ENCODE measurements around the gene KCNMA1. TPM values are rescaled to one million over a fixed set of nuclear protein-coding genes. Genes with fewer than 3 reads are reported as not detected.

Gene KCNMA1
- total and polyA plus RNA-seq, 2 donors (not counting 1 experiment from before 2014, with no cell fraction given): 0.82 to 3.1 TPM

DNA sequence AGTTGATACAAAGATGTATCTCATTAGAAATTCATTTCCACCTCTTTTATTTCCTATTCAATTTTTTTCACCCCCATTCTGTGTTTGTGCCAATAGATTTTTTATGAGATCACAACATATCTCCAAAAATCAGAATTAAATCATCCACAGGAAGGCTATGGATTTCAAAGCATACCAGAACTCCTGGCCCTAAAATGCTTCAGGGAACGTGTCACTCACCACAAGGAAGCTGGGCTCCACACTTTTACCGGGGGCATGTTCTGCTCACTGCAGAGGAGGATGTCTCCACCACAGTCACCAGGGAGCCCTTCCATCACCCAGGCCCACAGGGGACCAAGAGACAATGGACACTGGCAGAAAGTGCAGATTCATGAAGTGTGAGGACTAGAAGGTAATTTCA is 456.8 kb downstream of the KCNMA1 start:
- Mint-ChIP-seq H3K27ac (no peak overlapping the region), H3K27me3 (peaks cover 10% of the 10 kb centered on the region), H3K4me1 (peaks cover 2% of the 10 kb centered on the region), H3K4me3 (no peak overlapping the region), H3K9me3 (ENCODE audit: insufficient read depth) (no peaks in the 10 kb centered on the region)
- Histone ChIP-seq H3K4me1 (ENCODE audit: control insufficient read depth in 2 of 2, insufficient read depth in 2 of 2, low read length in 2 of 2) (peaks cover 0 to 6% of the 10 kb centered on the region in 2 donors), H3K4me3 (ENCODE audit: control extremely low read depth in 1 of 5, extremely low read depth in 1 of 5, insufficient read depth in 1 of 5, low read depth in 2 of 5, low read length in 4 of 5) (no peak overlapping the region), H3K36me3 (replicated peaks in 1 of 2; ENCODE audit: control extremely low read depth in 1 of 2, control insufficient read depth in 1 of 2, extremely low read depth in 1 of 2, insufficient read depth in 2 of 2, low read length in 1 of 2) (no peaks in the 10 kb centered on the region), H3K9me3 (ENCODE audit: control extremely low read depth in 1 of 3, control insufficient read depth in 2 of 3, insufficient read depth in 1 of 3, low read length in 2 of 3) (no peaks in the 10 kb centered on the region), H3K4me2 (replicated peaks; ENCODE audit: low read depth, low read length, poor library complexity, severe bottlenecking) (no peak overlapping the region), H3K79me2 (ENCODE audit: control insufficient read depth, insufficient read depth, low read length) (no peaks in the 10 kb centered on the region), H2AFZ (ENCODE audit: insufficient read depth, low read depth, low read length, poor library complexity, severe bottlenecking) (no peak overlapping the region), H3K27ac (ENCODE audit: low read length in 2 of 2) (no peak overlapping the region), H3K27me3 (replicated peaks in 1 of 4; ENCODE audit: control extremely low read depth in 1 of 4, control insufficient read depth in 3 of 4, insufficient read depth in 4 of 4, low read length in 3 of 4) (peaks cover 0 to 3% (median 0%) of the 10 kb centered on the region in 4 experiments), H3K9ac (ENCODE audit: low read length) (no peak overlapping the region), H4K20me1 (ENCODE audit: control insufficient read depth, insufficient read depth, low read length, poor library complexity, severe bottlenecking) (no peaks in the 10 kb centered on the region)
- ATAC-seq (ENCODE audit: low read depth) (no peak), DNase-seq (no peak)
- TF ChIP-seq EZH2 (IDR thresholded peaks at IDR 0.05; ENCODE audit: borderline replicate concordance, insufficient read depth, low read depth, low read length, poor library complexity, severe bottlenecking) (no peak), CTCF (IDR thresholded peaks at IDR 0.05) (no peak)
- POLR2A ChIA-PET: no interaction called here
- WGBS (ENCODE audit: insufficient coverage): 68% methylated on average over 2 of the region's 2 CpGs
- CTCF ChIA-PET: interaction anchor here (0.6 to 1.0 kb wide), 3 partner anchors 70 to 461 kb away, joined by 3 read pairs; no protein-coding TSS in a partner anchor
- intact Hi-C loops (cut with micrococcal nuclease): no loop called here

GRCh38 chr10:77180104-77180503 is 457.5 kb downstream of the KCNMA1 start:
- Histone ChIP-seq H3K27ac (ENCODE audit: low read length in 2 of 2) (no peak overlapping the region), H3K27me3 (replicated peaks in 1 of 4; ENCODE audit: control extremely low read depth in 1 of 4, control insufficient read depth in 3 of 4, insufficient read depth in 4 of 4, low read length in 3 of 4) (peaks cover 0 to 3% (median 0%) of the 10 kb centered on the region in 4 experiments), H3K4me2 (replicated peaks; ENCODE audit: low read depth, low read length, poor library complexity, severe bottlenecking) (no peak overlapping the region), H3K79me2 (ENCODE audit: control insufficient read depth, insufficient read depth, low read length) (no peaks in the 10 kb centered on the region), H3K9ac (ENCODE audit: low read length) (no peak overlapping the region), H3K36me3 (replicated peaks in 1 of 2; ENCODE audit: control extremely low read depth in 1 of 2, control insufficient read depth in 1 of 2, extremely low read depth in 1 of 2, insufficient read depth in 2 of 2, low read length in 1 of 2) (no peaks in the 10 kb centered on the region), H3K9me3 (ENCODE audit: control extremely low read depth in 1 of 3, control insufficient read depth in 2 of 3, insufficient read depth in 1 of 3, low read length in 2 of 3) (no peaks in the 10 kb centered on the region), H3K4me3 (ENCODE audit: control extremely low read depth in 1 of 5, extremely low read depth in 1 of 5, insufficient read depth in 1 of 5, low read depth in 2 of 5, low read length in 4 of 5) (no peak overlapping the region), H4K20me1 (ENCODE audit: control insufficient read depth, insufficient read depth, low read length, poor library complexity, severe bottlenecking) (no peaks in the 10 kb centered on the region), H3K4me1 (ENCODE audit: control insufficient read depth in 2 of 2, insufficient read depth in 2 of 2, low read length in 2 of 2) (peaks cover 0 to 6% of the 10 kb centered on the region in 2 donors), H2AFZ (ENCODE audit: insufficient read depth, low read depth, low read length, poor library complexity, severe bottlenecking) (no peak overlapping the region)
- intact Hi-C loops (cut with micrococcal nuclease): no loop called here
- DNase-seq: no peak
- CTCF ChIA-PET: no interaction called here
- Mint-ChIP-seq H3K27me3 (peaks cover 10% of the 10 kb centered on the region), H3K4me1 (peaks cover 2% of the 10 kb centered on the region), H3K4me3 (no peak overlapping the region), H3K9me3 (ENCODE audit: insufficient read depth) (no peaks in the 10 kb centered on the region), H3K27ac (no peak overlapping the region)
- POLR2A ChIA-PET: no interaction called here
- ATAC-seq (ENCODE audit: low read depth): no peak
- TF ChIP-seq EZH2 (IDR thresholded peaks at IDR 0.05; ENCODE audit: borderline replicate concordance, insufficient read depth, low read depth, low read length, poor library complexity, severe bottlenecking) (no peak), CTCF (IDR thresholded peaks at IDR 0.05) (no peak)
- WGBS (ENCODE audit: insufficient coverage): no CpG with 5 or more reads among the region's 2 CpGs

All from B cell (primary cell).